Measurements from ENCODE around the gene CCDC148. TPM values are rescaled to one million over a fixed set of nuclear protein-coding genes. Genes with fewer than 3 reads are reported as not detected.

The CCDC148 gene
- total RNA-seq, 4 donors from 2014 or later: 0.55 to 1.6 TPM; not detected in 2

DNA sequence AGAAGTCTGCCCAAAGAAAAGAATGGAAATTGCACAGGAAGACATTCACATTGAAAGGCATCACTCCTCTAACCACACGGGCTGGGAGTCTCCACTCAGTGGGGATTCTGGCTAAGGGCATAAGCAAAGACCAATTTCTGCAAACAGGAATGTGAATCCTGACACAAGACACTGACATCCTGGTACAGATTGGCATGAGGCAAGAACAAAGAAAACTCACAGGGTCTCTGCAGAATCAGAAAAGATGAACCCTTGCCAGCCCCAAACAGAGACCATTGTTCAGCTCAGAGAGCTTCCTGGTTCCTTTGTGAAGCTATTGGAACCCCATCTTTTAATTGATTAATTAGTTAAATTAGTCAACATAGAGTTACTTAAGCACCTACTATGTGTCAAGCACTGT is 272.6 kb downstream of the CCDC148 start:
- no peak for DNase-seq (ENCODE audit: low spot score in 2 of 2)
- intact Hi-C loops (cut with DNase I; ENCODE audit: low total_unique reads): no loop called here
- WGBS, 2 donors: 50 to 52% methylated on average over 1 of the region's 1 CpG
- H3K4me3 ChIP-seq (ENCODE audit: low read depth, poor library complexity, severe bottlenecking): no peak overlapping the region
- TF ChIP-seq CTCF (IDR thresholded peaks at IDR 0.05) (no peak), POLR2A (IDR thresholded peaks at IDR 0.05) (no peak)

GRCh38 chr2:158182676-158183295 is 273.8 kb downstream of the CCDC148 start:
- intact Hi-C loops (cut with DNase I; ENCODE audit: low total_unique reads): no loop called here
- WGBS, 2 donors: 70 to 78% methylated on average over 3 of the region's 3 CpGs

GRCh38 chr2:158181171-158181570 is 275.4 kb downstream of the CCDC148 start:
- H3K4me3 ChIP-seq (ENCODE audit: low read depth, poor library complexity, severe bottlenecking): no peak overlapping the region
- intact Hi-C loops (cut with DNase I; ENCODE audit: low total_unique reads): no loop called here
- TF ChIP-seq POLR2A (IDR thresholded peaks at IDR 0.05) (no peak), CTCF (IDR thresholded peaks at IDR 0.05) (no peak)
- no peak for DNase-seq (ENCODE audit: low spot score in 2 of 2)
- 89 to 91% methylated on average over 2 of the region's 2 CpGs for WGBS, 2 donors

More at GRCh38 chr2:158182676-158183295, 273.8 kb downstream of the CCDC148 start:
- H3K4me3 ChIP-seq (ENCODE audit: low read depth, poor library complexity, severe bottlenecking): no peak overlapping the region
- no peak for DNase-seq (ENCODE audit: low spot score in 2 of 2)
- TF ChIP-seq POLR2A (IDR thresholded peaks at IDR 0.05): no peak

DNA sequence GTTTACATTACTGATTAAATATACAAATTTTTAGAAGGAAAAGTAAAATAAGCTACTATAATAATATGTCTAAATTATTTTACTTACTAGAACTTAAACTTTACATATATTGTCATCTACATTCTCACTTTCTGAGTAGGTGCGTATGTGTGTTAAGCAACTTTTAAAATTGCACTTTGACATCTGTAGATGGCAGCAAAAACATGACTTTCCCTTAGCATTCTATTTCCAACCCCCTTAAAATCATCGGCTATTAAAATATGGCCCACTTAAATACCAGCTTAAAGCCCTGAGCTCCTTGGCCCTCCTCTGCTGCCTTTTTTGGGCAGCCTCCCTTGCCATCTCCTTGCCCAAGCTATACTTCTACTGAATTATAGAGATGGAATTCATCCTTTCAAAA is 276.9 kb downstream of the CCDC148 start:
- TF ChIP-seq CTCF (IDR thresholded peaks at IDR 0.05) (no peak), POLR2A (IDR thresholded peaks at IDR 0.05) (no peak)
- H3K4me3 ChIP-seq (ENCODE audit: low read depth, poor library complexity, severe bottlenecking): no peak overlapping the region
- DNase-seq (ENCODE audit: low spot score in 2 of 2): no peak
- intact Hi-C loops (cut with DNase I; ENCODE audit: low total_unique reads): no loop called here
- 35 to 36% methylated on average over 2 of the region's 2 CpGs for WGBS, 2 donors

- no peak overlapping the region for H3K4me3 ChIP-seq (ENCODE audit: low read depth, poor library complexity, severe bottlenecking)
- 34 to 44% methylated on average over 3 of the region's 3 CpGs for WGBS, 2 donors
- intact Hi-C loops (cut with DNase I; ENCODE audit: low total_unique reads): no loop called here
- no peak for DNase-seq (ENCODE audit: low spot score in 2 of 2)
- TF ChIP-seq POLR2A (IDR thresholded peaks at IDR 0.05) (no peak), CTCF (IDR thresholded peaks at IDR 0.05) (no peak)
Measured at GRCh38 chr2:158178646-158179045, 277.9 kb downstream of the CCDC148 start.

GRCh38 chr2:158174956-158175355 is 281.6 kb downstream of the CCDC148 start:
- DNase-seq (ENCODE audit: low spot score in 2 of 2): no peak
- 92 to 95% methylated on average over 5 of the region's 5 CpGs for WGBS, 2 donors
- intact Hi-C loops (cut with DNase I; ENCODE audit: low total_unique reads): no loop called here
- TF ChIP-seq POLR2A (IDR thresholded peaks at IDR 0.05): no peak
- TF ChIP-seq CTCF (IDR thresholded peaks at IDR 0.05): no peak
- H3K4me3 ChIP-seq (ENCODE audit: low read depth, poor library complexity, severe bottlenecking): no peak overlapping the region
